Ishikawa (cell line): Measurements from ENCODE around the gene THRB.

Source experiments
- CEBPB ChIP-seq: IDR thresholded peaks from 2 replicates; pipeline ENCODE4 v1.6.1; 2012
- CREB1 ChIP-seq: IDR thresholded peaks from 2 replicates; pipeline ENCODE4 v1.6.1; 2012; ENCODE audit warnings: low read depth
- EGR1 ChIP-seq: IDR thresholded peaks from 2 replicates; pipeline ENCODE4 v1.6.1; 2012
- EP300 ChIP-seq: IDR thresholded peaks from 2 replicates; pipeline ENCODE4 v1.6.1; 2012; ENCODE audit warnings: borderline replicate concordance
- FOXM1 ChIP-seq: IDR thresholded peaks from 2 replicates; pipeline ENCODE4 v1.6.1; 2012; ENCODE audit warnings: low read depth, borderline replicate concordance
- NFIC ChIP-seq: IDR thresholded peaks from 2 replicates; pipeline ENCODE4 v1.6.1; 2012
- RAD21 ChIP-seq: IDR thresholded peaks from 2 replicates; pipeline ENCODE4 v1.6.1; 2012; ENCODE audit warnings: low read depth
- REST ChIP-seq: IDR thresholded peaks from 2 replicates; pipeline ENCODE4 v1.6.1; 2012; ENCODE audit warnings: low read depth, mild to moderate bottlenecking
- TAF1 ChIP-seq: IDR thresholded peaks from 2 replicates; pipeline ENCODE4 v1.6.1; 2012; ENCODE audit warnings: low read depth, mild to moderate bottlenecking
- TCF12 ChIP-seq: IDR thresholded peaks from 2 replicates; pipeline ENCODE4 v1.6.1; 2012; ENCODE audit warnings: low read depth
- TEAD4 ChIP-seq: IDR thresholded peaks from 2 replicates; pipeline ENCODE4 v1.6.1; 2012
- YY1 ChIP-seq: IDR thresholded peaks from 2 replicates; pipeline ENCODE4 v1.6.1; 2012; ENCODE audit warnings: low read depth
- ZBTB7A ChIP-seq: IDR thresholded peaks from 2 replicates; pipeline ENCODE4 v1.6.1; 2012; ENCODE audit warnings: low read depth
- TF ChIP-seq, protein P1 (sequence below): IDR thresholded peaks from 2 replicates; pipeline ENCODE4 v1.6.1; 2012

- TF ChIP-seq CREB1 (no peak), TCF12 (no peak), EP300 (no peak), ZBTB7A (no peak), TAF1 (no peak), RAD21 (no peak), FOXM1 (no peak), REST (no peak), NFIC (no peak), YY1 (no peak), CEBPB (no peak), TEAD4 (no peak), EGR1 (no peak)
- TF ChIP-seq, protein P1, sequence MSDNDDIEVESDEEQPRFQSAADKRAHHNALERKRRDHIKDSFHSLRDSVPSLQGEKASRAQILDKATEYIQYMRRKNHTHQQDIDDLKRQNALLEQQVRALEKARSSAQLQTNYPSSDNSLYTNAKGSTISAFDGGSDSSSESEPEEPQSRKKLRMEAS = no peak
These were observed 19.8 kb downstream of the THRB start for GRCh38 chr3:24474862-24475261.
